Measurements from ENCODE around the gene SMURF2.
"Not testable (repeated sequence)": the region's sequence is repeated elsewhere in the genome, so short reads cannot be mapped to it uniquely, and the experiment has no call there.

SMURF2 gene

DNA sequence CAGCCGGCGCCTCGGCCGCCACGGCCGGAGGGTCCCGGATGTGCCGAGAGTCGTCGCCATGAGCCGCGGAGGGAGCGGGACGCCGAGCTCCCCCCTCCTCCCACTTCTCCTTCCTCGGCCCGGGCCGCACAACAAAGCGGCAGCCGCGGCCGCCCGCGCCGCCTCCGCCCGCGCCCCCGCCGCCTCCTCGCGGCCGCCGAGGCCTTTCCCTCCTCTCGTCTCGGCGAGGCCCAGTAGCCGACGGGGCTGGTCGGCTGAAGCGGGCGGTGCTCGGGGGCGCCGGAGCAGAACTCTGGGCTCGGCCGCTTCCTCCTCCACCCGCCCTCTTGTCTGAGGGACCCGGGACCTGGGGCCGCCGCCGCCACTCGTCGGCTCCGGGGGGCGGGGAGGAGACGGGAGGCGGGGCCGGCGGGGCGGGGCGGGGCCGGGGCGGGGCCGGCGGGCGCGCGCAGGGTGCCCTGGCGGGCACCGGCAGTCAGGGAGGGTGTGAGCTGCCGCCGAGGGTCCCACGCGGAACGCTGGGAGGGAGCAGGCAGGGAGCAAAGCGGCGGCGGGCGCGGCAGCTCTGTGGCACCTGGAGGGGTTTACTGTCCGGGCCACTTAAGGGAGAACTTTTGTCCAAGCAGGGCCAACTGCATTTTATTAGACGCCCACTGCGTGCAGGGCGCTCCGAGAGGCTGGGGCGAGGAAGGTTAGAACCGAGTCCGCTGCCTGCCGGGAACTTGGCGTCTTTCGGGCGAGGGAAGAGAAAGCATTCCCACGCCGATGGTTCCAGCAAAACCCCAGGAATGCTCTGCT lies at the start of gene SMURF2:
SMURF2 (minus strand) TSS at position 332 of the 798 bp plus-strand sequence. CDS start 427 bp downstream, outside the sequence.
- peak; percentile 80 for DNase-seq

DNA sequence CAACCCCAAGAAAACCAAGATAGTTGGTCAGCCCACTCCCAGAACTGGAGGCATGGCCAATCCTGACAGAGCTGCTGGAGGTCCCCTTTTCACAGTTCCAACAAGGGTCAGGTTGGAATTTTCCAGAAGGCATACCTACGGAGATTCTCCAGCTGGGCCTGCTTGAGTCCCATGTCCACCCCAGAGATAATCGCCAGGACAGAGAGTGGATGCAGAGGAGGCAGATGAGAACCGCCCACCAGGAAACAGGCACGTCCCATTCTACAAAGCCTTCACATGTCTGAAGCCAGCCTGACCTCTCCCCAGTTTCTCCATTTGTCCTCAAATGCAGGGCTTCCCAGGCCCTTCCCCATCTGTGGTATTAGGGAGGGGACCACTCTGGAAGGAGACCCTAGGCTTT lies 47.4 kb upstream of the SMURF2 start:
- no peak for DNase-seq

DNA sequence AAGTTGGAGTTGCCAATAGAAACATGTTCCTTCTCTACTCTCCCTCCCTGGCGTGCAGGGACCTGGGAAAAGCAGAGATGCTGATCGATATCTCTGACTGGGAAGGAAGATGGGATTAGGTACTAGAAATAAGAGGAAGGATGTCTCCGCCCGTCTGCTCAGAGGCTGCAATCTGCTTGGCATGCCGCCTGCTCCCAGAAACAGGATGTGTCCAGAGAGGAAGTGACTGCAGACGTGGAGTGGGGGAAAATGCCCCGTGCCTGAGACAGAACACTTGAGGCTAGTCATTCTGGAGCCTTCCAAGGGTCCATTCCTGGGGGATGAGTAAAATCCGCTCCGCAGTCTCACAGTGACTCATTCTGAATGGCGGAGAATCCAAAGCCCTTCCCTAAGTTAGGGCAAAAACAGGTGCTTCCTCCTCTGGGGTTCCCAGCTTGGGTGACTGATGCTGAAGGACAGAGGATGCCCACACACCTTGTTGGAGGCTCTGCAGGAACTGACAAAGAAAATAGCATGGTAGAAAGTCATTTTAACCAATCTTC lies 45.0 kb upstream of the SMURF2 start:
- DNase-seq: peak; percentile 46

DNA sequence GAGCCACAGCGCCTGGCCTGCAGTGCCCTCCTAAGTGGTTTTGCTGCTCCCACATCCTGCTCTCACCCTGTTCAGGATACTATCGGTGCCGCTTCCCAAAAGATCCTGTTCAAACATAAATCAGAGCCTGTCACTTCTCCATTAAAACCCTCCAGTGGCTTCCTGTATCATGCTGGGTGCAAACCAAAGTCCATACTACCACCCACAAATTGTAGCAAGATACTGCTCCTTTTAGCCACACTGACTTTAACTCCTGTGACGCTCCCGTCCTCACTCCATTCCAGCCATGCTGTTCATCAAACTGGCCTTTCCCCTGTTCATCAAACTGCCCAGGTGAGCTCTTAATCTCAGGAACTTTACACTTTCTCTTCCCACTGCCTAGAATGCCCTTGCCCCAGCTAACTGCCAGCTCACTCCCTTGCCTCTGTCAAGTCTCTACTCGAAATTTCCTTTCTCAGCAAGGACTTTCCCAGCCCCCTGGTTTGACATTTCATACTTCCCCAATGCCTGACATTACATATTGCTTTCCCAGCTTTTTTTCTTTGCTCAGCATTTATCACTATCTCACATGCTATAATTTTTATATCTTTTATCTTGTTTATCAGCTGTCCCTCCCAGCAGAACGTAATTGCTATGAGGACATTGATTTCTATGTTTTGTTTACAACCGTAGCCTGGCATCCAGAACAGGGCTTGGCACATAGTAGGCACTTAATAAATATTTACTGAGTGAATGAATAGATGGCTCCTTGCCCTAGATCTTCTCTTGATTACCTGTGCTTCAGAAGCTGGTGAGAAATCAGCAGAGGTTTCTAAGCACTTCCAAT lies 44.3 kb upstream of the SMURF2 start:
- DNase-seq: no peak

DNA sequence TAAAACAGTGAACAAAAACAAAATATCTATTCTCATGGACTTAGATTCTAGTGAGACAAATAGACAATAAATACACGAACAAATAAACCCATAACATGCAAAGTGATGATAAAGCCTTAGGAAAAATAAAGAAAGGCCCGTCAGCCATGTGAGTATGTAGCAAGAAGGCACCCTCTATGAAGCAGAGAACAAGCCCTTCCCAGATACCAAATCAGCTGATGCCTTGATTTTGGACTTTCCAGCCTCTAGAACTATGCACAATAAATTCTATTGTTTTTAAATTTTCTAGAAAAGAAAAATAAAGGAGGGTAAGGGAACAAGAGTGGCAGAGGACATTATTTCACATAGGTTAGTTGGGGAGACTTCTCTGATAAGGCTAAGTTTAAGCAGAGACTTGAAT lies 40.7 kb upstream of the SMURF2 start:
- DNase-seq: no peak

DNA sequence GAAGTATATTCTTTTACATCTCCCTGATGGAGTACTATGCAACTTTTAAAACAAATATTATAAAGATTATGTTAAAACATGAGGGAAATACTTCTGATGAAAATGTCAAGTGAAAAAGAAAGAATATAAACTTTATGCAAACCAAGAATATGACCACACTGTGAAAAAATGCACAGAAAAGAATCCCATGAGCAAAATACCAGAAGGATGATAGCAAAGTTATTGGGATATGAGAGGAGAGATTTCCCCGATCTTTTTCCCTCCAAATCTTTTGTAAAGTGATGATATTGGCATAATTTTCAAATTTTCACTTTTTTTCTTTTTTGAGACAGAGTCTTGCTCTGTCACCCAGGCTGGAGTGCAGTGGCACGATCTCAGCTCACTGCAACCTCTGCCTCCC lies 36.6 kb upstream of the SMURF2 start:
- DNase-seq: no peak

DNA sequence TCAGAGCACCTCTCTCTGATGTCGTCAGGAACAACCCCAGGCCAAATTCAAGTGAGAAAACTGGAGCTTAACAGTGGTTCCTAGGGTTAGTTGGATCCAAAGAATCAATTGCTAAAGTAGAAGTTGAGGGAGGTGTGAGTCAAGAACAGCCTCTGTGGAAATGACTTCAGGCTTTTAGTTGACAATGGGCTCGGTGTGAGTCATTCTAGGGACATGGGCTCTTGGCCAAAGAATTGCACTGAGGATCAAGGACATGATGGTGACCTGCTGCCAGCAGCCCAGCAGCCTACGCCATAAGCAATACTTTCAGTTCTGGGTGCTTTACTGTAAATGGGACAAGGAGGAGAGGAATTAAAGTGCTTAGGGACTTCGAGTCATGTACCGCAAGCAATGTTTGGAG lies 32.1 kb upstream of the SMURF2 start:
- DNase-seq: no peak

DNA sequence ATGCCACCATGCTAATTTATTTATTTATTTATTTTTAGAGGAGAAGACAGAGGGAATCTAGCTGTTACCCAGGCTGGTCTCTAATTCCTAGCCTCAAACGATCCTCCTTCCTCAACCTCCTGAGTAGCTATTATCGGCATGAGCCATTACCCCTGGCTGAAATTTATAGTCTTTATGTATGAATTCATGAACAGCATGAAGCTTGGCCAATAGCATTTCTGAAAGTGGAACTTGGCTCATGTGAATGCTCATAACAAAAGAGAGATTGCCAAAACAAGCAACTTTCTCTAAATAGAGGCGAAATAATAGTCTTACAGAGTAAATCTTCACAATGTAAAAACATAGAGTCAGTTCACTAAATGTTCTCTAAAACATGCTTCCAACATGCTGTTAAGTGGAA lies 30.1 kb upstream of the SMURF2 start:
- no peak for DNase-seq

DNA sequence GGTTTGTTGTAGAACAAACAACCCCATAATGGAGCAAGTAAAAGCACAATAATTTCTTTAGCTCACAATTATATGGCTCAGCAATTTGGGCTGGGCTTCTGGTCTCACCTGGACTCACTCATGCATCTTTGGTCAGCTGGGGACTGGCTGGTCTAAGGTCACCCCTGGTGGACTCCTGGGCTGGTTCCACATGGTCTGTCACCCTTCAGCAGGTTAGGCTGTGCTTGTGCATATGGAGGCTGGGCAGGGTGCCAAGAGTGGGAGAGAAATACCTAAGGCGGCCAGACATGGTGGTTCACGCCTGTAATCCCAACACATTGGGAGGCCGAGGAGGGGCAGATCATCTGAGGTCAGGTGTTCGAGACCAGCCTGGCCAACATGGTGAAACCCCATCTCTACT lies 27.0 kb upstream of the SMURF2 start:
- no peak for DNase-seq

DNA sequence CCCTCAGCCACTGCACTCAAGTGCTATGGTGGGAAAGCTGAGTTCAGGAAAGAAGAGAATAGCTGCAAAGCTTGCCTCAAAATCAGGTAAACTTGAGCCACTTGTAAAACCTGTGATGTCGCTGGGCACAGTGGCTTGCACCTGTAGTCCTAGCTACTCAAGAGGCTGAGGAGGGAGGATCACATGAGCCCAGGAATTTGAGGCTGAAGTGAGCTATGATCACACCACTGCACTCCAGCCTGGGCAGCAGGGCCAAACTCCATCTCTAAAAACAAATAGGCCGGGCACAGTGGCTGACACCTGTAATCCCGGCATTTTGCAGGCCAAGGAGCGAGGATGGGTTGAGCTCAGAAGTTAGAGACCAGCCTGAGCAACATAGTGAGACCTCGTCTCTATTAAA lies 26.4 kb upstream of the SMURF2 start:
- DNase-seq: no peak

DNA sequence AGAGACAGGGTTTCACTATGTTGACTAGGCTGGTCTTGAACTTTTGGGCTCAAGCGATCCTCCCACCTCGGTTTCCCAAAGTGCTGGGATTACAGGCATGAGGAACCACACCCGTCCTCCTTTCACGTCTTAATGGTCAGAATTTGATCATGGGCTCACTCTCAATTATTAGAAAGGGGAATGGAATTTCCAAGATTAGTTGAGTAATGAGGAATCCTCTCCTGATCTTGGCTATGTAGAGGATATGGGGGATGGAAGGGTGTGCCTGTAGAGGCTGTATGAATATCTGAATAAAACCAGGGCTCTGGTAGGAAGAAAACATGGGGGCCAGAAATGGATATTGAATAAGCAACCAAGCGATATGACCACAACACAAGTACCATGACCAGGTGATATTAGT lies 25.9 kb upstream of the SMURF2 start:
- DNase-seq: no peak

DNA sequence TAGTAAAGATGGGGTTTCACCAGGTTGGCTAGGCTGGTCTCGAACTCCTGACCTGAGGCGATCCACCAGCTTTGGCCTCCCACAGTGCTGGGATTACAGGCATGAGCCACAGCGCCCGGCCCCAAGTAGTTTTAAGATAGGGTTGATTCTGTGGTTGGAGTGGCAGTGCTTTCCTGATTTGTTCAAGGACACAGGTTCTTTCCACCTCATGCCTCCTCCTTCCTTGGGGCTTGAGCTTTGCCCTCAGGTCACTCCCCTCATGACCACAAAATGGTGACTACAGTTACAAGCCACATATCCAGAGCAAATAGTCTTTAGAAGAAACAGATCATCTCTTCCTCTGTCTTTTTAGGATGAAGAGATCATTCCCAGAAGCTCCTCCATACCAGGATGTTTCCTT lies 25.3 kb upstream of the SMURF2 start:
- no peak for DNase-seq

DNA sequence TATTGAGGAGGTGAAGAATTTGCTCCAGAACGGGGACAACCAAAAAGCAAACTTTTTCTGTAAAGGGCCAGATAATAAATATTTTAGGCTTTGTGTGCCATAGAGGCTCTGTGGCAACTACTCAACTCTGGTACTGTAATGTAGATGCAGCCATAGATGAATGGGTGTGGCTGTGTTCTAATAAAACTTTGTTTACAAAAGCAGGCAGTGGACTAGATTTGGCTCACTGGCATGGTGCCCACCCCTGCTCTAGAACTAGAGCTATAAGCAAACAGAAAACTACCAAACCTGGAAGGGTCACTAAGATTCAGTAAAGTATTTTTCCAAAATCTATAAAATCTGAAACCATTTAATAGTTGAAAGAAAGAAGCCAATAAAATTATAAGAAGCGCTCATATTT lies 24.6 kb upstream of the SMURF2 start:
- no peak for DNase-seq

DNA sequence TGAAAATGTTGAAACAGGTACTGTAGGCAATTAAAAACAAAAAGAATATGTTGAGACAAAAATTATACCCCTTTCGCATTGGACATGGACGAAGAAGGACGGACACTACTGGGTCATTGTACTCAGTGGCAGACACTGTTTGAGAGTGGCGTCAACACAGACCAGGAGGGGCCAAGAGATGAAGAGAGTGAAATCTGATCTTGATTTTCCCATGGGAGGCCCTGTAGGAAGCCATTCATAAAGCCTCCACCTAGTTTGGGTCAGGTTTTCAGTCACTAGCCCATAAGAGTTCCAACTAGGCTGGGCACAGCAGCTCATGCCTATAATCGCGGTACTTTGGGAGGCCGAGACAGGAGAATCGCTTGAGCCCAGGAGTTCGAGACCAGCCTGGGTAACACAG lies 23.6 kb upstream of the SMURF2 start:
- no peak for DNase-seq

DNA sequence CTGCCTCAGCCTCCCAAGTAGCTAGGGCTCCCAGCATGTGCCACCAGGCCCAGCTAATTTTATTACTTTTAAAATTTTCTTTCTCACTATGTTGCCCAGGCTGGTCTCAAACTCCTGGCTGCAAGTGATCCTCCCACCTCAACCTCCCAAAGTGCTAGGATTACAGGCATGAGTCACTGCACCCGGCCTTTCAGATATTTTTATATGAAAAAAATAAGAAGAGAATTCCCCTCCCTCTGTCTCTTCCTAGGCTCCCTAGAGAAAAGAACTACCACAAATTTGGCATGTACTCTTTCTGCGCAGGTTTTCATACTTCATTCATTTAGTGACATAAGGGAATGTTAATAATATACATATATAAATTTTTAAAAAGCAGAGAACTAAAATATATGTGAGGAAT lies 21.7 kb upstream of the SMURF2 start:
- no peak for DNase-seq

DNA sequence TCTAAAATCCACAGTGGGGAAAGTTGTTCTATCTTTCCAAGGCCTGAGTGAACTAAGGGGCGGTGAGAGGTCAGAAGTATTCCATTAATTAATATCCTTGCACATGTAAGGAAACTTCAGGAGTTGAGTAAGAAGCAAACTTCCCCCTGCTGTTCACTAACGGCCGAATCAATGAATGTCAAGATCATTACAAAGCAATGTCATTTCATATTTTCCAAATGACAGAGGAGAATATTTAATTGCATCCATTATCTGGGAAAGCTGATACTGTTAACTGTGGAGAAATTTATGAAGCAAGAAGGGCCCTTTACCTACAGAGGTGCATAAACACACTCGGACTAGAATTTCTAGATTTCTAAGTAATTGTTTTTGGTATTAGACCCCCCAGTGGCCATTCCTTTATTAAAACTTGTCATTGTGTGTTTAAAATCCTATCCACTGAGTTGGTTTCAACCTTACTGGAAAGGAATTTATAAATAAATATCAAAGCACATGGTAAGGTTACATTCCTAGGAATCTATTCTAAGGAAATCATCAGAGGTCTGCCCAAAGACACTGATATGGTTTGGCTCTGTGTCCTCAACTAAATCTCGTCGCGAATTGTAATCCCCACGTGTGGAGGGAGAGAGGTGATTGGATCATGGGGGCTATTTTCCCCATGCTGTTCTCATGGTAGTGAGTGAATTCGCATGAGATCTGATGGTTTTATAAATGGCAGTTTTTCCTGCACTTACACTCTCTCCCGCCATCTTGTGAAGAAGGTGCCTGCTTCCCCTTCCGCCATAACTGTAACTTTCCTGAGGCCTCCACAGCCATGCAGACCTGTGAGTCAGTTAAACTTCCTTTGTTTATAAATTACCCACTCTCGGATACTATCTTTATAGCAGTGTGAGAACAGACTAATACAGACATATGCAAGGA lies 20.4 kb upstream of the SMURF2 start:
- DNase-seq: peak; percentile 61

DNA sequence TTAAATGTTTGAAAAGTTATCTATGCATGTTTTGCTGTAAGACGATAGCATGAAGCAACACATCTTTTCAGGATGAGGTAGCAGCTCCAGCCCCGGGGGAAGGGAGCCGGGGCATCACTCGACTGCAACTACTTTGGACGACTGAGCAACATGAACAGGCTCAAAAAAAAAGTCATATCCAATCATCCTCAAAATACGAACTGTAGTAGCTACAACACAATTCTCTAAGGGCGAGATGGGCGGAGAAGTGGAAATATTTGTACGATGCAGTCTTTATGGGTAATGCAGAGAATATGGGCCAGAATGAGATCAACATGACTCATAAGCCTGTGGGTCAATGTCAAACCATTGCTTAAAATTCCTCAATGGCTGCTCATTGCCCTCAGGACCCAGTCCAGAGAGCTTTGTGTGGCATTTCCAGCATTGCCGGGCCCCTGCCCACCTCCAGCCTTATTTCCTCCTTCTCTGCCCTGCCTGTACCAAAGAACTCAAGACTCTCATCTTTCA lies 17.7 kb upstream of the SMURF2 start:
- peak; percentile 86 for DNase-seq

DNA sequence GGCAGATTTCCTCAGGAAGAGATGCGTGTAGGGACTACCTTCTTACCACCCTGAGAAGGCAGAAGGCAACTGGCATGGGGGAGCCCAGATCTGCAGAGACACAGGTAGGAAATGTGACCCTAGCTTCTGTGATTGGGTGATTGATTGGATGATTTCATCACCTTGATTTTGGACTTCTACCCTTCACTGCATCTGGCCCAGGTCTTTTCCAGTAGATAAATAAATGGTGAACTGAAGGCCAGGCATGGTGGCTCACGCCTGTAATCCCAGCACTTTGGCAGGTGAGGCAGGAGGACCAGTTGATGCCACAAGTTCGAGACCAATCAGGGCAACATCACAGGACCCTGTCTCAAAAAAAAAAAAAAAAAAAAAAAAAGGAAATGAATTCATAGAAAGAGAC lies 14.7 kb upstream of the SMURF2 start:
- no peak for DNase-seq

DNA sequence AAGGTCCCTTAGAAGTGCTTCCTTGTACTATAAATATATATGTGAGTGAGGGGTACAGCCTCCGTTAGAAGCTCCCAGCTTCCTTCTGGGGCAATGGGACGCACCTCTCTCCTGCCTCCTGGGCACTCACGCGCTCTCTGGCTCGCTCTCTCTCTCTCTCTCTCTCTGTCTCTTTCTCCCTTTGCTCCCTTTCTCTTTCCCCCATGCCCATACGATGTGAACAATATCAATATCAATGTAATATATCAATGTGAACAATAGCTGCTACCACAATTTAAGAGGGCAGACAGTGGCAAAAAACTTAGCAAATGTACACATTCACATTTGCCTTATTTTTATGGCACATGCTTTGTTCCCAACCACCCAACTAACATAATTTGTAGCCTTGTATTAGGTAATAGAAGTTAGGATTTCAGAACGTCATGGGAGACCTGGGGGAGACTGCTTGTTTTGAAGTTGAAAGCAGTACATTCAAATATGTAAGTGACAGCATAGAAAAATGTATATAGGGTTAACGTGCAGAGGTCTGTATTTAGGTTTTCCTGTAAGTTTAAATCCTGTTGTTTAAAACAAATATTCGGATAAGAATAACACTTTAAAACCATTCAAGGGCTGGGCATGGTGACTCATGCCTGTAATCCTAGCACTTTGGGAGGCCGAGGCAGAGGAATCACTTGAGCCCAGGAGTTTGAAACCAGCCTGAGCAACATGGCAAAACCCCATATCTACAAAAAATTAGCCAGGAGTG lies 8.9 kb upstream of the SMURF2 start:
- not testable (repeated sequence) for DNase-seq

DNA sequence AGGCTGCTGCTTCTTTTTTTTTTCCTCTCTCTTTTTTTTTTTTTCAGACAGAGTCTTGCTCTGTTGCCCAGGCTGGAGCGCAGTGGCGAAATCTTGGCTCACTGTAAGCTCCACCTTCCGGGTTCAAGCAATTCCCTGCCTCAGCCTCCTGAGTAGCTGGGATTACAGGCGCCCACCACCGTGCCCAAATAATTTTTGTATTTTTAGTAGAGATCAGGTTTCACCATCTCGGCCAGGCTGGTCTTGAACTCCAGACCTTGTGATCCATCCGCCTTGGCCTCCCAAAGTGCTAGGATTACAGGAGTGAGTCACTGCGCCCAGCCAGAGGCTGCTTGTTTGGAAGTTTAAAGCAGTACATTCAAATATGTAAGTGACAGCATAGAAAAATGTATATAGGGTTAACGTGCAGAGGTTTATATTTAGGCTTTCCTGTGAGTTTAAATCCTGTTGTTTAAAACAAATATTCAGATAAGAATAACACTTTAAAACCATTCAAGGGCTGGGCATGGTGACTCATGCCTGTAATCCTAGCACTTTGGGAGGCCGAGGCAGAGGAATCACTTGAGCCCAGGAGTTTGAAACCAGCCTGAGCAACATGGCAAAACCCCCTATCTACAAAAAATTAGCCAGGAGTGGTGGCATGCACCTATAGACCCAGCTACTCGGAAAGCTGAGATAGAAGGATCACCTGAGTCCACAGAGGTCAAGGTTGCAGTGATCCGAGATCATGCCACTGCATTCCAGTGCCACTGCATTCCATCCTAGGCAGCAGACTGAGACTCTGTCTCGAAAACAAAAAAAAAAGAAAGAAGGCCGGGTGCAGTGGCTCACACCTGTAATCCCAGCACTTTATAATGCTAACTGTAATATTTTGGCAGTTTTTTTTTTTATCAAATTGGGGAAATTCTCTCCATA lies 6.0 kb upstream of the SMURF2 start:
- not testable (repeated sequence) for DNase-seq

All from eye (tissue), 1 donor.